GM18520 (cell line): ENCODE measurements around the gene FAM216A.
"Not testable (repeated sequence)": the region's sequence is repeated elsewhere in the genome, so short reads cannot be mapped to it uniquely, and the experiment has no call there.

Experiments used
- ATAC-seq: cut with Tn5 transposase; IDR thresholded peaks from one replicate; pipeline ENCODE4 v1.9.1; 2021; ENCODE audit not compliant: unreplicated experiment

The FAM216A gene

DNA sequence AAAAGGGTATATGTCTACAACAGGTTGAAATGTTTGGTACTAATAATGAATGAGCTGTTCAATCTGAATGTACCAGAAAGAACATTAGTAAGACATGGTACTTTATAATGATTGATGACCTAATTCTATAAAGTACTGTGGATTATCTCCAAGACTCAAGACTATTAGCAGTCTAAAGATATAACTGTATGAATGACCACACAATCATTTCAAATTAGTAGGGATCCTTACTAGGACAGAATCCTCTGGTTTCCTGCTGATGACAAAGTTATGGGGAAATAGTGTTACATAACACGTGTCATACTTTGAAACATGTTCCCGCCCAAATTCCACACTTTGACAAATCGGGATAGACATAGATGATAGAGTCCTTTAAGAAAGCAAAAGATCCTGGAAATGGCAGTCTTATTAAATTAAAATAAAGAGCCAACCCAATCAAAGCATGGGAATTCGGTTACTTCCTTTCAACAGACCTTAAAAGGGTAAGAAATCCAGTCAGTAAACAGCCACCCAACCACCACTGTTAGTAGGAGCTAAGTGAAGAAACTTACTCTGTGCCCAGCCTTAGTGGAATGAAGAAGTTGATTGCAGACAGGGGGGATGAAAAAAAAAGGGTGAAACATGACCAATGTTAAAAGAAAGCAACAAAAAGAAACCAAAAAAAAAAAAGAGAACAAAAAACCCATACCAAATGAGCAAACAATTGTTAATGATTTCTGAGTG, 30.5 kb downstream of the FAM216A start:
- no peak for ATAC-seq

DNA sequence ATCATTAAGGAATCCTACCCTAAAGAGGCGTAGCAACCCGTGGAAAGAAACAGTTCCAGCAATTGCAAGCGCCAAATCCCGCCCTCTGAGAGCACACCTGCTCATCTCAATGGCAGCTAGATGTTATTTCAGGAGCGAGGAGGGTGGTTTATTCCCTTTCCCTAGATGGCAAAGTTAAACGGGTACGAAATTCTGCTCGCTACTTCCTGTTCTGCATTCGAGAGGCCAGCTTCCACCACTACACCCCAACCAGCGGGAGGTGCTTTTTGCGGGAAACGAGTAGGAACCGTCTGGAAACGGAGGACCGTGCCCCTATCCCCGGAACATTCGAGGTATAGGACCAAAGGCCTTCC, 32.7 kb downstream of the FAM216A start:
- peak; percentile 12 for ATAC-seq

DNA sequence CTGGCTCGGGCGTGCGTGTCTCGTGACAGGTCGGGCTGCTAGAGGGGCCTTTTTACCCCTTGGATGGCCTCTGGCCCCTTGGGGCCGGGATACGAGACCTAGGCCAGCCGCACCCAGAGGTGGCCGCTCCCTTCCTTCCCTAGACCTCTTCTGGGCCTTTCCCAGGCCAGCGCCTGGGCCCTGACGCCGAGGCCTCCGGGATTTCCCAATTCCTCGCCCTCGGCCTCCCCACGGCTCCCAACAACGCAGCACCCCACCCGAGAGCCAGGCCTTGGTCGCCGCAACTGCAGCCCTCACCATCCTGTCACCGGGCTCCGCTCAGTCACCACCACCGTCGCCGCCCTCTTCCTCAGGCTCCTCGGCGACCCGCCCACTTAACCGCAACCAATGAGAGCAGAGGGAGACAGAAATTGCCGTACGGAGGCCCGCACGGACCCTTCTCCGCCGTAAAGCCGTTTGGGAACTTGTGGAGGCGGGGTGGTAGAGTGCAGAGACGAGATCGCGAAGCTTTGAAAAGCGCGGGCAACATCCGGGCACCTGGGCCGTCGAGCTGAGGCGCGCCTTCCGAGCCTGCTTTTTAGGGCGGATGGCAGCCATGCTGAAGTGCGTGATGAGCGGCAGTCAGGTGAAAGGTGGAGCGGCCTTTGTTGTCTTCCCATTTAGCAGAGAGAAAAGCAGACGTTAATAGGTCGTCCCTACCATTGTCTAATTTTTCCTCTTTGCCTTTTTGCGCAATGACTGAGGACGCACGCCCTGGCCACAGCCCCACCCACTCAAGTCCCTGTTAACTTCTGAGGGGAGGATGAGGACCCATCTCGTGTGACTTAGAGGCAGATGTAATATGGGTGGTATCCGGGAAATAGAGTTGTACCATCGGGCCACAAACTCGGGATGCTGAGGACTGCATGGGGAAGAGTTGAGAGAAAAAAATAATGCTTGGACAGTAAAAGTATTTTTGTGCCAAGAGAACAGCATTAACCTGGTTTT, 33.4 kb downstream of the FAM216A start, which contains the start of the genes RAD9B and VPS29:
RAD9B (plus strand) TSS at position 580 of the 987 bp plus-strand sequence; CDS start at position 587, 7 bp downstream.
VPS29 (minus strand) TSS at position 360 of the 987 bp plus-strand sequence; CDS start at position 300, 60 bp downstream.
- ATAC-seq = peak; percentile 91

DNA sequence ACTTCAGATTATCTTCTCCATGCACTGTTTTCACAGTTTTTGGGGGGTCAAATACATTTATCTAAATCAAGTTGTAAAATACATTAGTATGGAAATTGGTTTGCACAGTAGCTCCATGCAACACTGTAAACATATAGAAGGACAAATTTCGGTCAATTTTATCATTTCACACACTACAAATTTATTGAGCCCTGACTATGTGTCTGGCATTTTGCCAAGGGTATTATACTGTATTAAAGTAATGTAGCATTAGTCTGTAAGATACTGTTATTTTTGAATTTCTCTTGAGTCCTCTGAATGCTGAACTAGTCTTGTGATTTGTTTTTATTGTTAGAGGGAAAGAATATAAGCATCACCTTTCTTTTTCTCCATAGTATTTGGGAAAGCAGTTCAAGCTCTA, 34.8 kb downstream of the FAM216A start:
- ATAC-seq = no peak

DNA sequence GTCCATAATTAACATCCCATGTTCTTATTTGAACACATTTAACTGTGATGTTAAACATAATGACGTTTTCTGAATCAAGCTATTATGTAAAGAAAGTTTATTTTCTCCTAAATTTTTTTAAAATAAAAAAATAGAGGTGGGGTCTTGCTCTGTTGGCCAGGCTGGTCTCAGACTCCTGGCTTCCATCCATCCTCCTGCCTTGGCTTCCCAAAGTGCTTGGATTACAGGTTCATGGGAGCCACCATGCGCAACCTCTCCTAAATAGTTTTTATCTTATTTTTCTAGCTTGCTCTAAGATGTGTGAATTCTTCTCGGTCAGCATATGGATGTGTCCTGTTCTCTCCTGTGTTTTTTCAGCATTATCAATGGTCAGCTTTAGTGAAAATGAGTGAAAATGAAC, 36.7 kb downstream of the FAM216A start:
- no peak for ATAC-seq

DNA sequence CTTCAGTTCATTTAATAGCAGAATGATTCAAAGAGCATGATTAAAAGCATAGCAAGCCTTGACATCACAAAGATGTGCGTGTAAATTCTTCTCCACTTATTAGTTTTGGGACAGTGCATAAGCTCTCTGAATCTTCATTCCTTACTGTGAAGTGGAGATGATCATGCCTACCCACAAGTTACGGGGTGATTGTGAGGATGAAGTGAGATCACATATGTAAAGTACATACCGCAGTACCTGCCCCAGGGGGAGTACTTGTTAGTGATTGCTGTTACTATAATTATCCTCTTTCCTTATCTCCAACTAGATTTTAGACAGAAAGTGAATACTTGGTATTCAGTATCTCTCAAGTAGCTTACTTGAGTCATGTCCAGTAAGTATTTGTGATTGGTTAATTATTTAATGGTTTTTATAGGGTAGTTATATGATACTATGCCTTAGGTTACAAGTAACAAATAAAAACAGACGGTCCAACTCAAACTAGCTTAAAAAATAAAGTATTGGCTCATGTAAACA, 39.5 kb downstream of the FAM216A start:
- no peak for ATAC-seq

DNA sequence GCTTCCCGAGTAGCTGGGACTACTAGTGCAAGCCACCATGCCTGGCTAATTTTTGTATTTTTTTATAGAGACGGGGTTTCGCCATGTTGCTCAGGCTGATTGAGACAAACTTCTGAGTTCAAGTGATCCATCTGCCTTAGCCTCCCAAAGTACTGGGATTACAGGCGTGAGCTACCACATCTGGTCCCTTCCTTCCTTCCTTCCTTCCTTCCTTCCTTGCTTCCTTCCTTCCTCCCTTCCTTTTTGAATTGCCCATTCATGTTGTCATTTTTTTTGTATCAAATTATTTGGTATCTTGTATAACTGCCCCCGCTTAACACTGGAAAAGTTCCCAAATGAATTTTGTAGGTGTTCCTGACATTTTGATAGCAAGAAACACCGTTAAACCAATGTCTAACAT, 45.2 kb downstream of the FAM216A start:
- ATAC-seq = no peak

DNA sequence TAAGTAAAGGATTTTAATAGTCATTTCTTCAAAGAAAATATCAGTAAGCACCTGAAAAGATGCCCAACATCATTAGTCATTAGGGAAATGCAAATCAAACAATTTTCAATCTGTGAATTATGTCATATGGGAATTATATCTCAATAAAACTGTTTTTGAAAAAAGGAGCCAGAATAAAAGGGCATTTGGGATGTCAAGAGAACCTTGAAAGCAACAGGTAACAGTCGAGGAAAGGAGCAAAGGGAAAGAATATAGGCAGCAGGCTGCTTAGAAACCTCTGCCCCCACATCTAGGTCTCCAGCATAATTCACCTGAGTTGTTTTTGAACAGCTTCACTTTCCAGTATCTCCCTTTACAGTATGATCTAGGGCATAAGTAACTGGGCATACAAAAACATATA, 45.7 kb downstream of the FAM216A start:
- no peak for ATAC-seq

DNA sequence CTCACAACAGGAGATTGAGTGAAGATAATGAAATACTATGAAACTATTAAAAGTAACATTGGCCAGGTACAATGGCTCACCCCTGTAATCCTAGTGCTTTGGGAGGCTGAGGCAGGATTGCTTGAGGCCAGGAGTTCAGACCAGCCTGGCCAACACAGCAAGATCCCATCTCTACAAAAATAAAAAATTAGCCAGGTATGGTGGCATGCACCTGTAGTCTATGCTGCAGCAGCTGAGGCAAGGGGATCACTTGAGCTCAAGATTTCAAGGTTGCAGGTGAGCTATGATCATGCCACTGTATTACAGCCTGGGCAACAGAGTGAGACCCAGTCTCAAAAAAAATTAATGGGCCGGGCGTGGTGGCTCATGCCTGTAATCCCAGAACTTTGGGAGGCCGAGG, 48.4 kb downstream of the FAM216A start:
- ATAC-seq = no peak

DNA sequence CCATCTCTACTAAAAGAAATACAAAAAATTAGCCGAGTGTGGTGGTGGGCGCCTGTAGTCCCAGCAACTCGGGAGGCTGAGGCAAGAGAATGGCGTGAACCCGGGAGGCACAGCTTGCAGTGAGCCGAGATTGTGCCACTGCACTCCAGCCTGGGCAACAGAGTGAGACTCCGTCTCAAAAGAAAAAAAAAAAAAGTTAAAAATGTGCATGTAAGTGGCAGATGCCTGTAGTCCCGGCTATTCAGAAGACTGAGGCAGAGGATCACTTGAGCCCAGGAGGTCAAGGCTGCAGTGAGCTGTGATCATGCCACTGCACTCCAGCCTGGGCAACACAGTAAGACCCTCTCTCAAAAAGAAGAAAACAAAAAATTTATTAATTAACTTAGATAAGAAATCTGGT, 49.4 kb downstream of the FAM216A start:
- ATAC-seq = not testable (repeated sequence)

DNA sequence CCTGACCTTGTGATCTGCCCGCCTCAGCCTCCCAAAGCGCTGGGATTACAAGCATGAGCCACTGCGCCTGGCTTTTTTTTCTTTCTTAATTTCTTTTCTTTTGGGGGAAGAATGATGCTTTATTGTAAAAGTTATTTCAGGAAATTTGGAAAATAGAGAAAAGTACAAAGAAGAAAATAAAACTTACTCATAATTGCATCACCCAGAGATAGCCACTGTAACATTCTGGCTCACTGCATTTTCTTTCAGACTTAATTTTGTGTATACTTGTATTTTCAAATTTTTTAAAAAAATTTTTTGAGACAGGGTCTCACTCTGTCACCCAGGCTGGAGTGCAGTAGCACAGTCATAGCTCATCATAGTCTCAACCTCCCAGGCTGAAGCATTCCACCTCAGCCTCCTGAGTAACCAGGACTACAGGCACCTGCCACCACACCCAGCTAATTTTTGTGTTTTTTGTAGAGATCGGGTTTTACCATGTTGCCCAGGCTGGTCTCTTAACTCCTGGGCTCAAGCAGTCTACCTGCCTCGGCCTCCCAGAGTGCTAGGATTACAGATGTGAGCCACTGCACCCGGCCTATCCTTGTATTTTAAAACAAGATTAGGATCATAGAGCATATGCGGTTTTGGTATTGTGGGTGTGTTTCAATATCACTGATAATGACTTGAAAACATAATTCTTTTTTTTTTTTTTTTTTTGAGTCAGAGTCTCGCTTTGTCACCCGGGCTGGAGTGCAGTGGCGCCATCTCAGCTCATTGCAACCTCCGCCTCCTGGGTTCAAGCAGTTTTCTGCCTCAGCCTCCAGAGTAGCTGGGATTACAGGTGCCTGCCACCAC, 52.4 kb downstream of the FAM216A start:
- ATAC-seq = not testable (repeated sequence)

DNA sequence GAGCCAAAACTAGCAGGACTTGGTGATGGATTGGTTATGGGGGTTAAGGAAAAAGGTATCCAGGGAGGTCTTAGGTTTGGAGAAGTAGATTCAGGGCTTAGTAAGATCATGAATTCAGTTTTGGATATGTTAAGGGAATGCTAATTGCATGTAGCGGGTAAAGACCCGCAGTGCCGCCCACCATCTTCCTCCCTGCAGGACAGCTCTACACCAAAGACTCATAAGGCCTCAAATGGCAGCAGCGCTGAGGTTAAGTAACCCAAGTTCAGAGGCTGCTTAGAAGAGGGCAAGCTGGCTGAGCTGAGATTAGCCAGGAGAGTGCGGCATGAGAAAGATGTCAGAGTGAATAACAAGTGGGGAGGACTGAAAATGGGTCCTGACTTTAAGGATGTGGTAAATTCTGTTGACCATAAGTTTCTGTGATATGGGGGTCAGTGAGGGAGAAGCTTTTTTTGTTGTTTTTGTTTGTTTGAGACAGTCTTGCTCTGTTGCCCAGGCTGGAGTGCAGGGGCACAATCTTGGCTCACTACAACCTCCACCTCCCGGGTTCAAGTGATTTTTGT, 59.7 kb downstream of the FAM216A start:
- ATAC-seq = no peak

DNA sequence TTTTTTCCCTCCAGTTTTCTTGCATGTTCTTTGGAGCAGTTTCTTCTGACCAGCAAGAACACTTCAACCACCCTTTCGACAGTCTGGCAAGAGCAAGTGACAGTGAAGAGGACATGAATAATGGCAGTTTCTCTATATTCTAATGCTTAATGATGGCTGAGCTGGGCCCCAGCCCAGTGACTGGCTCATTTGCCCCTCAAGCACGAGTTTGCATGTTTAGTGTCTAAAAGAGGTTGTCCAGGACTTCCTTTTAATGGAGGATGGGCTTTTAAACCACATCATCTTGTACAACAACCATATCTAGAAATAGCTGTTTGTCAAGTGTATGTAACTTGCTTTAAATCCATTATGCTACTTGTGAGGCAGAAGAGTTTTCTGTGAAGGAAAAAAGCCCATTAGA, 61.9 kb downstream of the FAM216A start:
- ATAC-seq = no peak

DNA sequence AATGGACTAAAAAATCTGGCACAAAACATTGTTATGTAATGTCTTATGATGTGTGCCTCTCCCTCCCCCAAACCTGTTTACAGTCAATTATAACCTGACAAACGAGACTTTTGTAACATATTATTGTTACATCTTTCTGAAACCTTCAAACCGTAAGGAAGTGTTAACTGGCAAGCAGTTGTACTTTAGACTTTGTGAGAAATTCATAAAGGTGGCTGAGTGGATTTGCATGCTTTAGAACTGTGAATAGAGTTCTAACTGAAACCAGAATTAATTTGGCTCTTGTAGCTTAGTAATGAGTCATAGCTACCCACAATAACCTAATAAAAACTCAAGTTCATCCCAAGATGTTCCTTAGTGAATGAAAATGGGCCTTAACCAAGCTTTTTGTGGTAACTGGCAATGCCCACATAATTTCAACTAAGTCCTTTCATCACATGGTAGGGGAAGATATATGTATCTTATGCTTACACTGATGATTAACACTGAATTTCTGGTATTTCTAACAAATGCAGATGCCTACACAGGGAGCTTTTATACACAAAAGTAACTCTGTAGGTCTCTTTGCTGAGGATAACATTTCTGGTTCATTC, 63.2 kb downstream of the FAM216A start:
- peak; percentile 83 for ATAC-seq

DNA sequence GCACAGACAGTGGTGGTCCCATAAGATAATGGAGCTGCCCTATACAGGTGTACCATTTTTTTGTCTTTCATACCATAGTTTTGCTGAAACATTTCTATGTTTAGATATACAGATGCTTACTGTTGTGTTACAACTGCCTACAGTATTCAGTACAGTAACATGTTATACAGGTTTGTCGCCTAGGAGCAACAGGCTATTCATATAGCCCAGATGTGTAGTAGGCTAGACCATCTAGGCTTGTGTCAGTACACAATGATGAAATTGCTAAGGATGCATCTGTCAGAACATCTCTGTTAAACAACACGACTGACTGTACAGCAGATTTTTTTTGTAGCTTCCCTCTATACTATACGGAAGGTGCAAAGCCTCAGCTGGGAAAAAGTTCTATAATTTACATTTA, 64.0 kb downstream of the FAM216A start:
- ATAC-seq = no peak

DNA sequence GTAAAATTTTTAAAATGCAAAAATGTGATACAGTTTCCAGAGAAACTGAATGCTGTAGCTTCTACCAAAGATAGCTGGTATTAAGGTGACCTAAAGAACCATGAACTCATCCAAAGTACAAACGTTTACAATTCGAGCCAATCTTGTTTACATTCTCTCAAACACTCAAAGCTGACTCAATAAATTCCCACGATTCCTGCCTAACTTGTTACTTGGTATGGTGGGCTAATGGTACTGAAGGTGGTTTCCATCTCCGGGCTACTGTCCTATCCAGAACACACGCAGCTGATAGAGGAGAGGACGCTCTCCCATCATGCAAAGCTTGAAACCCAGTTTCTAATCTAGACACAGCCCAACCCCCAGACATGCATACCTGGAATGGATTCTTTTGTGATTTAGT, 65.0 kb downstream of the FAM216A start:
- no peak for ATAC-seq

DNA sequence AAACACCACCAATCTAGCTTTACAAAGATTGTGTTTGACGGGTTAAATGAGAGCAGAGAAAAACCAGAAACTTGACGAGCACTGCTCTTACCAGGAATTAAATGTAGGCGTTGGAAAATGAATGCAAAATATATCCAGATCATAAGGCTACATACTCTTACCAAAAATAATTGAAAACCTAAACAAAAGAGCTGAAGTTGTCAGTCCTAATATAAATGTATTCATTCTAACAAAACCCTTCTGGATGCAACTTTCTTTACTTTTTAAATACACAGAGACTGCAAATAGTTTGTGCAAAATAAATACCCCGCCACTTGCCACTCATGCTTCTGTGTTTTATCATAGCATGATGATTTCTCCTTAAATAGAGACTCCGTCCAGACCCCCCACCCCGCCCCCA, 66.2 kb downstream of the FAM216A start:
- ATAC-seq = no peak

DNA sequence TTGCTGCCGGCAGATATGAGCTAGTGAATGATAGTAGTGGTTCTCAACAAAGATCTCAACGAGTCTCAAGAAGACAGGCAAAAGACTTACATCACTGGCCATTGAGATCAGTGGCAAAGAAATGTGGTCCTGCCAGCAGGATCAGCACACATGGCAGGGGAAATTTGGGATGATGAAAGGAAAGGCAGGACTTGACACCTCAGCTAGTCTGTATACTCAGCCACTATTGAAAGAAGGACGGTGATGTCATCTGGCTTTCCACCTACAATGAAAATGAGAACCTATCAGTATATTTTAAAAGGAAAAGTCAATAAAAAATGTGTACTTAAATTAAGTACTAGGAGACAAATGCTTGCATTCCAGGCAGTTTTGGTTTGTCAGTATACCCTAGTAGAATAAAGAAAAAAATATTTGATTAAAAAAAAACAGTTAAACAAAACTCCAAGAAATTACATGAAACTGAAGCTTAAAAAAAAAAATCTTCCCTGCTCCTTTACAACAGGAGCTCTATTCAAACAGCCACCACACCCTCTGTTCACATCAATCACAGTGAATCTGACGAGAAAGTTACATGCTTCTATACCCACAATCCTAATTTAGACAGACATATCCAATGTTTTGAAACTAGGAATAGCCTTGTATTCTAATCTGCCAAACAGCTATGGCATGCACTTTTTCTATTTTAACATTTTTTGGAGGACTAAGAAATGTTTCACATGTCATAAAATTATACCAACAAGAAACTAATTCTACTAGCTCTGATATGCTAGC, 68.4 kb downstream of the FAM216A start:
- no peak for ATAC-seq
